PC-3 (cell line): ENCODE results near the gene TAS1R1. TPM values are rescaled to one million over a fixed set of nuclear protein-coding genes. Genes with fewer than 3 reads are reported as not detected.
"Not testable (repeated sequence)": the region's sequence is repeated elsewhere in the genome, so short reads cannot be mapped to it uniquely, and the experiment has no call there.

Experiments used
- ATAC-seq: fragments of 200-7000 bp; cut with Tn5 transposase; 2 replicates; pipeline ENCODE4 v1.9.1; 2020; ENCODE audit warnings: mild to moderate bottlenecking, moderate library complexity
- BruUV-seq: library from RNA; stranded (reverse); fragments of 400-500 nt; replicated peaks from 2 replicates; lab custom pipeline; 2021; lab: Mats Ljungman, UMichigan
- CTCF ChIA-PET: fragments of 300-600 bp; sonication (Branson Sonifier 250); formaldehyde crosslinking; loops from one replicate; lab custom pipeline; 2022; ENCODE audit warnings: antibody characterized with exemption; lab: Charles Lee
- POLR2A ChIA-PET: fragments of 300-600 bp; sonication (Branson Sonifier 250); formaldehyde crosslinking; loops from one replicate; lab custom pipeline; 2022; ENCODE audit warnings: antibody characterized with exemption; ENCODE audit not compliant: unreplicated experiment; lab: Charles Lee
- DNase-seq: peaks from one replicate; pipeline ENCODE4 v3.0.0-alpha.2; 2015
- H2AFZ ChIP-seq: fragments of 300-600 bp; sonication (generic); 2 replicates; pipeline ENCODE4 v1.6.0; 2016; ENCODE audit warnings: antibody characterized with exemption, low read length
- H3F3A ChIP-seq: fragments of 300-600 bp; sonication (generic); one replicate; pipeline ENCODE4 v1.6.0; 2017; ENCODE audit warnings: antibody characterized with exemption, low read length, control low read depth, mild to moderate bottlenecking; ENCODE audit not compliant: unreplicated experiment
- H3K27ac ChIP-seq: fragments of 300-600 bp; sonication (generic); 2 replicates; pipeline ENCODE4 v1.5.1; 2016; ENCODE audit warnings: mild to moderate bottlenecking, low read length
- H3K27me3 ChIP-seq: fragments of 300-600 bp; sonication (generic); 2 replicates; pipeline ENCODE4 v1.6.1; 2016; ENCODE audit warnings: low read length, mixed read lengths
- H3K36me3 ChIP-seq: fragments of 300-600 bp; sonication (generic); 2 replicates; pipeline ENCODE4 v1.6.1; 2016; ENCODE audit warnings: low read depth, mixed run types, low read length, mixed read lengths
- H3K4me1 ChIP-seq: fragments of 300-600 bp; sonication (generic); 2 replicates; pipeline ENCODE4 v1.5.1; 2016; ENCODE audit warnings: low read length; ENCODE audit not compliant: insufficient read depth
- H3K4me2 ChIP-seq: fragments of 300-600 bp; sonication (generic); 2 replicates; pipeline ENCODE4 v1.6.0; 2016; ENCODE audit warnings: low read length
- H3K4me3 ChIP-seq: fragments of 300-600 bp; sonication (generic); 2 replicates; pipeline ENCODE4 v1.5.1; 2016; ENCODE audit warnings: mild to moderate bottlenecking, low read length, mixed read lengths
- H3K79me2 ChIP-seq: fragments of 300-600 bp; sonication (generic); 2 replicates; pipeline ENCODE4 v1.6.1; 2017; ENCODE audit warnings: low read length, mixed read lengths
- H3K9ac ChIP-seq: fragments of 300-600 bp; sonication (generic); 2 replicates; pipeline ENCODE4 v1.6.0; 2016; ENCODE audit warnings: mild to moderate bottlenecking, low read length
- H3K9me2 ChIP-seq: fragments of 300-600 bp; sonication (generic); replicated peaks from 2 replicates; pipeline ENCODE4 v1.6.1; 2016; ENCODE audit warnings: mixed run types, low read length, mixed read lengths
- H3K9me3 ChIP-seq: fragments of 300-600 bp; sonication (generic); 2 replicates; pipeline ENCODE4 v1.6.1; 2016; ENCODE audit warnings: low read length, mixed read lengths
- H4K20me1 ChIP-seq: fragments of 300-600 bp; sonication (generic); 2 replicates; pipeline ENCODE4 v1.6.1; 2016; ENCODE audit warnings: low read length, mixed read lengths
- EZH2 ChIP-seq: fragments of 300-600 bp; sonication (generic); IDR thresholded peaks from one replicate; pipeline ENCODE4 v1.6.1; 2017; ENCODE audit warnings: antibody characterized with exemption, mild to moderate bottlenecking, low read length; ENCODE audit not compliant: unreplicated experiment
- EZH2phosphoT487 ChIP-seq: fragments of 300-600 bp; sonication (generic); IDR thresholded peaks from 2 replicates; pipeline ENCODE4 v1.6.1; 2018; ENCODE audit warnings: mild to moderate bottlenecking, antibody characterized with exemption, low read length, borderline replicate concordance
- intact Hi-C: fragments of 100-400 bp; cut with micrococcal nuclease; formaldehyde crosslinking; loops from 2 replicates; pipeline ENCODE4 v1.9.0; 2023
- total RNA-seq: library from RNA; depleted of rRNA; stranded (reverse); fragments of >200 nt; gene quantifications from 2 replicates; pipeline ENCODE4 v1.2.3, GENCODE V29; 2014
- TF ChIP-seq, protein P1 (sequence below): fragments of 300-600 bp; sonication (generic); conservative IDR thresholded peaks from 2 replicates; pipeline ENCODE4 v1.5.1; 2017; ENCODE audit warnings: antibody characterized with exemption, low read depth, mild to moderate bottlenecking, low read length

Gene TAS1R1
- total RNA-seq, 1 experiment from 2014 or later: not detected

DNA sequence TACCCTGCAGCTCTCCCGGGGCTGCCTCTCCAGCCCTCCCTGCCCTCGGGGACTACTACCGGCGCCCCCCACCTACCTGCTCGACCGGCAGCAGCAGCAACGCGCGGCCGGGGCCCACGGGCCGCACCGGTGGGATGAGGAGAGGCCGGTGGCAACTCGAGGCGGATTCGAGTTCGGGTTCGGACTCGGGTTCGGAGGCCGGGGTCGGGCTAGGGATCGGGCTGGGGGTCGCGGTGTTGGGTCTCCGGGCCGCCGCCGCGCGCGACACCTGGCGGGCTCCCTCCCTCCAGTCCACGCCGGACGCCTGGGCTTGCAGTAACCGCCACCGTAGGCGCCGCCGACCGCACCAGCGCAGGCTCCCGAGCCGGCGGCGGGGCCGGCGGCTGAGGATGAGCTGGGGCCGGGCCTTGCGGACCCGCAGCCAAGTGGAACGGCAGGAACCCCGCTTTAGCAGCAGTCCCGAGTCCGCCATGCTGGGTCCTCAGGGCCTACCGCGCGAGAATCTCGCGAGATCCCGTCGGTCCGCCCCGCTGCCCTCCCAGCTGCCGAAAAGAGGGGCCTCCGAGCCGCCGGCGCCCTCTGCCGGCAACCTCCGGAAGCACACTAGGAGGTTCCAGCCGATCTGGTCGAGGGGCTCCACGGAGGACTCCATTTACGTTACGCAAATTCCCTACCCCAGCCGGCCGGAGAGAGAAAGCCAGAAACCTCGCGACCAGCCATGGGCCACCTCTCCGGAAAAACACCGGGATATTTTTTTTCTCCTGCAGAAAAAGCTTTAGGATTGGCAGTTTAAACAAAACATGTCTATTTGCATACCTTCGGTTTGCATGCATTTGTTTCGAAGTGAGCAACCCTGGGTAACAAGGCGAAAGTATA lies 838 bp upstream of the TAS1R1 start, which contains the start of gene NOL9:
NOL9 (minus strand) TSS at position 483 of the 876 bp plus-strand sequence; CDS start at position 472, 11 bp downstream.
- Histone ChIP-seq H3K4me3 (peak within 1 kb of the TSS; percentile 89), H3K9me3 (no peaks in the 10 kb centered on the region), H3K36me3 (peaks cover 16% of the 10 kb centered on the region), H3F3A (no peaks in the 10 kb centered on the region), H3K27me3 (no peaks in the 10 kb centered on the region), H3K4me1 (peaks cover 12% of the 10 kb centered on the region), H3K27ac (no peak within 1 kb of the TSS), H3K9me2 (no peaks in the 10 kb centered on the region), H2AFZ (peak within 1 kb of the TSS; percentile 98), H3K9ac (peak within 1 kb of the TSS; percentile 93), H3K4me2 (peak within 1 kb of the TSS; percentile 97), H3K79me2 (peaks cover 44% of the 10 kb centered on the region), H4K20me1 (peaks cover 7% of the 10 kb centered on the region)
- DNase-seq (peak; percentile 98), ATAC-seq (peak; percentile 96)
- BruUV-seq: no TSS peak
- POLR2A ChIA-PET: interaction anchor here (0.7 kb wide), 1 partner anchor 26 kb away, joined by 7 read pairs; the partner anchor contains the start of gene ZBTB48
- CTCF ChIA-PET: interaction anchor here (0.6 to 0.8 kb wide), 3 partner anchors 33 to 361 kb away, joined by 3 to 6 read pairs (median 3); no protein-coding TSS in a partner anchor
- intact Hi-C loops: loop anchor here (1.0 to 5.0 kb wide), 4 partner anchors 25 to 93 kb away; partner anchors contain the start of gene ZBTB48
- TF ChIP-seq, protein P1, sequence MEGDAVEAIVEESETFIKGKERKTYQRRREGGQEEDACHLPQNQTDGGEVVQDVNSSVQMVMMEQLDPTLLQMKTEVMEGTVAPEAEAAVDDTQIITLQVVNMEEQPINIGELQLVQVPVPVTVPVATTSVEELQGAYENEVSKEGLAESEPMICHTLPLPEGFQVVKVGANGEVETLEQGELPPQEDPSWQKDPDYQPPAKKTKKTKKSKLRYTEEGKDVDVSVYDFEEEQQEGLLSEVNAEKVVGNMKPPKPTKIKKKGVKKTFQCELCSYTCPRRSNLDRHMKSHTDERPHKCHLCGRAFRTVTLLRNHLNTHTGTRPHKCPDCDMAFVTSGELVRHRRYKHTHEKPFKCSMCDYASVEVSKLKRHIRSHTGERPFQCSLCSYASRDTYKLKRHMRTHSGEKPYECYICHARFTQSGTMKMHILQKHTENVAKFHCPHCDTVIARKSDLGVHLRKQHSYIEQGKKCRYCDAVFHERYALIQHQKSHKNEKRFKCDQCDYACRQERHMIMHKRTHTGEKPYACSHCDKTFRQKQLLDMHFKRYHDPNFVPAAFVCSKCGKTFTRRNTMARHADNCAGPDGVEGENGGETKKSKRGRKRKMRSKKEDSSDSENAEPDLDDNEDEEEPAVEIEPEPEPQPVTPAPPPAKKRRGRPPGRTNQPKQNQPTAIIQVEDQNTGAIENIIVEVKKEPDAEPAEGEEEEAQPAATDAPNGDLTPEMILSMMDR: peak; percentile 97
- TF ChIP-seq EZH2: no peak

DNA sequence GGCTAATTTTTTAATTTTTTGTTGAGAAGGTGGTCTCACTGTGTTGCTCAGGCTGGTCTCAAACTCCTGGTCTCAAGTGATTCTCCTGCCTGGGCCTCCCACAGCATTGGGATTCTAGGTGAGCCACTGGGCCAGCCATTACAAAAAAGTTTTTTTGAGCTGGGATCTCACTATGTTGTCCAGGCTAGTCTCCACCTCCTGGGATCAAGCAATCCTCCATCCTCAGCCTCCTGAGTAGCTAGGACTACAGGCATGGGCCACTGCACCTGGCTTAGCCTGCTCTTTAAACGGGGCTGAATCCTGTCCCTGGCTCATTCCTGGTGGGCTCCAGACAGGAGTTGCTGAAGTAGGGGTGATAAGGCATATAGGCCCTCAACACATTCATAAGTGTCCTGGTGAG lies 2.5 kb downstream of the TAS1R1 start:
- intact Hi-C loops: no loop called here
- no peaks in the 10 kb centered on the region for H3K9me2 ChIP-seq
- CTCF ChIA-PET: interaction anchor here (0.6 kb wide), 1 partner anchor 22 kb away, joined by 3 read pairs; the partner anchor contains the start of gene ZBTB48
- BruUV-seq: no TSS peak
- H3K79me2 ChIP-seq: peaks cover 22% of the 10 kb centered on the region
- no peak for DNase-seq
- H3K9ac ChIP-seq: no peak overlapping the region
- H3K4me3 ChIP-seq: no peak overlapping the region
- H3K27ac ChIP-seq: no peak overlapping the region
- POLR2A ChIA-PET: no interaction called here
- TF ChIP-seq EZH2phosphoT487 (no peak), EZH2 (no peak)
- TF ChIP-seq, protein P1: no peak
- peaks cover 3% of the 10 kb centered on the region for H3K27me3 ChIP-seq
- no peak overlapping the region for H2AFZ ChIP-seq
- no peaks in the 10 kb centered on the region for H3K9me3 ChIP-seq
- no peaks in the 10 kb centered on the region for H3K36me3 ChIP-seq
- H3F3A ChIP-seq: no peaks in the 10 kb centered on the region
- H3K4me1 ChIP-seq: peaks cover 12% of the 10 kb centered on the region
- no peak overlapping the region for H3K4me2 ChIP-seq
- peaks cover 7% of the 10 kb centered on the region for H4K20me1 ChIP-seq
- no peak for ATAC-seq

DNA sequence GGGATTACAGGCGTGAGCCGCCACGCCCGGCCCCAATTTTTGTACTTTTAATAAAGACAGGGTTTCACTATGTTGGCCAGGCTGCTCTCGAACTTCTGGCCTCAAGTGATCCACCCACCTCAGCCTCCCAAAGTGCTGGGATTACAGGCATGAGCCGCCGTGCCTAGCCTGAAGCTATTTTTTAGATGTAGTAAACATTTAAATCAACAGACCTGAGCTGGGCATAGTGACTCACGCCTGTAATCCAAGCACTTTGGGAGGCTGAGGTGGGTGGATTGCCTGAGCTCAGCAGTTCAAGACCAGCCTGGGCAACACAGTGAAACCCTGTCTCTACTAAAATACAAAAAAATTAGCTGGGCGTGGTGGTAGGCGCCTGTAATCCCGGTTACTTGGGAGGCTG lies 4.1 kb downstream of the TAS1R1 start:
- H2AFZ ChIP-seq, intact Hi-C loops, H3F3A ChIP-seq, H3K36me3 ChIP-seq, ATAC-seq, H3K27ac ChIP-seq, BruUV-seq, POLR2A ChIA-PET, H4K20me1 ChIP-seq, CTCF ChIA-PET, H3K79me2 ChIP-seq, H3K4me1 ChIP-seq, H3K4me3 ChIP-seq, H3K9me3 ChIP-seq, H3K4me2 ChIP-seq, H3K9ac ChIP-seq, H3K9me2 ChIP-seq: not testable (repeated sequence)
- peak; percentile 50 for DNase-seq
- H3K27me3 ChIP-seq: peaks cover 19% of the 10 kb centered on the region
